Caco-2 (cell line): ENCODE results near the gene ZBTB11. TPM values are rescaled to one million over a fixed set of nuclear protein-coding genes. Genes with fewer than 3 reads are reported as not detected.

ENCODE experiments used
- BruUV-seq: library from RNA; stranded (reverse); fragments of 400-500 nt; replicated peaks from 2 replicates; lab custom pipeline; 2021; lab: Mats Ljungman, UMichigan
- CTCF ChIA-PET: fragments of 300-600 bp; sonication (Branson Sonifier 250); formaldehyde crosslinking; loops from one replicate; lab custom pipeline; 2022; ENCODE audit warnings: antibody characterized with exemption; lab: Charles Lee
- POLR2A ChIA-PET: fragments of 300-600 bp; sonication (Branson Sonifier 250); formaldehyde crosslinking; loops from one replicate; lab custom pipeline; 2022; ENCODE audit warnings: antibody characterized with exemption; lab: Charles Lee
- DNase-seq, 2 experiments: peaks; one replicate each; pipeline versions ENCODE4 v3.0.0 to v3.0.0-alpha.2; 2020 to 2022
- H3K27me3 ChIP-seq: replicated peaks from 2 replicates; pipeline ENCODE4 v1.6.0; 2011; ENCODE audit warnings: low read length; ENCODE audit not compliant: control insufficient read depth, insufficient read depth
- H3K36me3 ChIP-seq: 2 replicates; pipeline ENCODE4 v1.5.1; 2011; ENCODE audit warnings: low read length; ENCODE audit not compliant: control insufficient read depth, insufficient read depth
- H3K4me1 ChIP-seq: fragments of 250-450 bp; sonication (Bioruptor Pico); 2 replicates; pipeline ENCODE4 v1.5.1; 2020; ENCODE audit warnings: mild to moderate bottlenecking
- H3K4me3 ChIP-seq: 2 replicates; pipeline ENCODE4 v1.5.1; 2011; ENCODE audit warnings: low read depth, mild to moderate bottlenecking, control low read depth, low read length
- H3K9me3 ChIP-seq: fragments of 250-450 bp; sonication (Bioruptor Pico); 2 replicates; pipeline ENCODE4 v1.5.1; 2020; ENCODE audit warnings: mild to moderate bottlenecking, moderate library complexity
- H3K27ac Mint-ChIP-seq: one replicate; pipeline ENCODE4 v1.8.0; 2022; ENCODE audit warnings: mixed read lengths; ENCODE audit not compliant: unreplicated experiment
- H3K27me3 Mint-ChIP-seq: one replicate; pipeline ENCODE4 v1.8.0; 2022; ENCODE audit warnings: mixed read lengths; ENCODE audit not compliant: insufficient read depth, unreplicated experiment
- H3K36me3 Mint-ChIP-seq: one replicate; pipeline ENCODE4 v1.8.0; 2022; ENCODE audit warnings: mild to moderate bottlenecking, mixed read lengths; ENCODE audit not compliant: insufficient read depth, unreplicated experiment
- H3K4me1 Mint-ChIP-seq: one replicate; pipeline ENCODE4 v1.8.0; 2022; ENCODE audit warnings: low read depth, mixed read lengths; ENCODE audit not compliant: unreplicated experiment
- H3K4me3 Mint-ChIP-seq: one replicate; pipeline ENCODE4 v1.8.0; 2022; ENCODE audit warnings: mild to moderate bottlenecking, moderate library complexity, mixed read lengths; ENCODE audit not compliant: unreplicated experiment
- H3K9me3 Mint-ChIP-seq: one replicate; pipeline ENCODE4 v1.8.0; 2022; ENCODE audit warnings: mixed read lengths; ENCODE audit not compliant: unreplicated experiment
- CTCF ChIP-seq, 2 experiments: fragments of 200-600 bp in 1 of 2; IDR thresholded peaks; 1 replicate in 1 of 2; 2 replicates in 1 of 2; pipeline versions ENCODE4 v1.5.1 to v1.8.0; 2011 to 2022; ENCODE audit warnings: antibody characterized with exemption in 1 of 2, control low read depth in 1 of 2, inconsistent platforms in 1 of 2, low read depth in 1 of 2, low read length in 1 of 2, mild to moderate bottlenecking in 1 of 2, moderate library complexity in 1 of 2; ENCODE audit not compliant: insufficient read depth in 1 of 2, severe bottlenecking in 1 of 2, unreplicated experiment in 1 of 2
- intact Hi-C: fragments of 100-400 bp; cut with micrococcal nuclease; formaldehyde crosslinking; loops from one replicate; pipeline ENCODE4 v1.10.0; 2022; ENCODE audit not compliant: unreplicated experiment
- total RNA-seq: library from RNA; stranded (reverse); gene quantifications from 2 replicates; pipeline ENCODE4 v1.2.3, GENCODE V29; 2022

The ZBTB11 gene
- total RNA-seq, 1 experiment from 2014 or later, result 16.4 TPM

GRCh38 chr3:101624857-101625256 lies 52.1 kb downstream of the ZBTB11 start:
- no peak overlapping the region for H3K4me3 ChIP-seq
- H3K9me3 Mint-ChIP-seq, result peaks cover 12% of the 10 kb centered on the region
- no peak overlapping the region for H3K27ac Mint-ChIP-seq
- intact Hi-C loops, result no loop called here
- no peaks in the 10 kb centered on the region for H3K4me1 ChIP-seq
- no TSS peak for BruUV-seq
- no peaks in the 10 kb centered on the region for H3K27me3 ChIP-seq
- TF ChIP-seq CTCF (IDR thresholded peaks at IDR 0.05; ENCODE audit: insufficient read depth in 1 of 2, low read depth in 1 of 2, low read length in 1 of 2, severe bottlenecking in 1 of 2, unreplicated experiment in 1 of 2), result no peak
- H3K36me3 Mint-ChIP-seq, result no peaks in the 10 kb centered on the region
- DNase-seq, result no peak
- H3K27me3 Mint-ChIP-seq, result no peaks in the 10 kb centered on the region
- H3K4me3 Mint-ChIP-seq, result no peak overlapping the region
- no peaks in the 10 kb centered on the region for H3K36me3 ChIP-seq
- POLR2A ChIA-PET, result no interaction called here
- CTCF ChIA-PET, result no interaction called here
- no peaks in the 10 kb centered on the region for H3K4me1 Mint-ChIP-seq
- no peaks in the 10 kb centered on the region for H3K9me3 ChIP-seq

GRCh38 chr3:101623656-101624055 lies 53.3 kb downstream of the ZBTB11 start:
- H3K27me3 ChIP-seq, result no peaks in the 10 kb centered on the region
- Mint-ChIP-seq H3K4me3 (no peak overlapping the region), H3K4me1 (no peaks in the 10 kb centered on the region), H3K9me3 (peaks cover 12% of the 10 kb centered on the region), H3K27me3 (no peaks in the 10 kb centered on the region), H3K27ac (no peak overlapping the region), H3K36me3 (peaks cover 5% of the 10 kb centered on the region)
- ChIA-PET CTCF (no interaction called here), POLR2A (no interaction called here)
- intact Hi-C loops, result no loop called here
- TF ChIP-seq CTCF (IDR thresholded peaks at IDR 0.05; ENCODE audit: insufficient read depth in 1 of 2, low read depth in 1 of 2, low read length in 1 of 2, severe bottlenecking in 1 of 2, unreplicated experiment in 1 of 2), result no peak
- H3K36me3 ChIP-seq, result no peaks in the 10 kb centered on the region
- BruUV-seq, result no TSS peak
- no peak overlapping the region for H3K4me3 ChIP-seq
- DNase-seq, result no peak
- no peaks in the 10 kb centered on the region for H3K9me3 ChIP-seq
- H3K4me1 ChIP-seq, result no peaks in the 10 kb centered on the region

- no peaks in the 10 kb centered on the region for H3K27me3 ChIP-seq
- no peak for DNase-seq
- POLR2A ChIA-PET, result no interaction called here
- Mint-ChIP-seq H3K27ac (no peak overlapping the region), H3K4me1 (no peaks in the 10 kb centered on the region), H3K27me3 (no peaks in the 10 kb centered on the region), H3K36me3 (peaks cover 5% of the 10 kb centered on the region), H3K9me3 (peaks cover 3% of the 10 kb centered on the region), H3K4me3 (no peak overlapping the region)
- no peak for TF ChIP-seq CTCF (IDR thresholded peaks at IDR 0.05; ENCODE audit: insufficient read depth in 1 of 2, low read depth in 1 of 2, low read length in 1 of 2, severe bottlenecking in 1 of 2, unreplicated experiment in 1 of 2)
- CTCF ChIA-PET, result no interaction called here
- no peaks in the 10 kb centered on the region for H3K9me3 ChIP-seq
- no peak overlapping the region for H3K4me3 ChIP-seq
- H3K4me1 ChIP-seq, result no peaks in the 10 kb centered on the region
- BruUV-seq, result no TSS peak
- no peaks in the 10 kb centered on the region for H3K36me3 ChIP-seq
- intact Hi-C loops, result no loop called here
Observed at GRCh38 chr3:101619734-101620133, 57.2 kb downstream of the ZBTB11 start.
